Measurements from ENCODE around the gene PCLO. TPM values are rescaled to one million over a fixed set of nuclear protein-coding genes. Genes with fewer than 3 reads are reported as not detected.

Gene PCLO
- total RNA-seq, 1 experiment from 2014 or later: 7.5 TPM

- ChIA-PET POLR2A (ENCODE audit: unreplicated experiment) (no interaction called here), CTCF (no interaction called here)
- H3K27me3 ChIP-seq (ENCODE audit: low read length): no peaks in the 10 kb centered on the region
- H3K4me3 ChIP-seq (ENCODE audit: low read length): peak overlapping the region; percentile 95
- no peaks in the 10 kb centered on the region for H4K20me1 ChIP-seq (ENCODE audit: low read length)
- H3K4me2 ChIP-seq (ENCODE audit: low read length): peak overlapping the region; percentile 91
- no peaks in the 10 kb centered on the region for H3K9me2 ChIP-seq (replicated peaks; ENCODE audit: low read length)
- peaks cover 30% of the 10 kb centered on the region for H3K4me1 ChIP-seq (ENCODE audit: insufficient read depth, low read length)
- no peak overlapping the region for H3K9ac ChIP-seq (ENCODE audit: low read length)
- no peaks in the 10 kb centered on the region for H3F3A ChIP-seq (ENCODE audit: low read length, unreplicated experiment)
- no peaks in the 10 kb centered on the region; the same call in 1 of the 2 replicates for H3K79me2 ChIP-seq (ENCODE audit: low read length)
- intact Hi-C loops (cut with micrococcal nuclease): loop anchor here (2.0 to 5.0 kb wide), 4 partner anchors 154 to 419 kb away; no protein-coding TSS in a partner anchor
- DNase-seq (no peak), ATAC-seq (no peak)
- TF ChIP-seq EZH2phosphoT487 (IDR thresholded peaks at IDR 0.05; ENCODE audit: borderline replicate concordance, low read length) (no peak), EZH2 (IDR thresholded peaks at IDR 0.05; ENCODE audit: low read length, unreplicated experiment) (no peak), CTCF (conservative IDR thresholded peaks at IDR 0.05; ENCODE audit: low read depth, low read length) (no peak)
- BruUV-seq (replicated peaks): no TSS peak
- no peaks in the 10 kb centered on the region for H3K9me3 ChIP-seq (ENCODE audit: low read length)
- no peak overlapping the region for H2AFZ ChIP-seq (ENCODE audit: low read length)
- H3K36me3 ChIP-seq (ENCODE audit: low read depth, low read length): no peaks in the 10 kb centered on the region
- H3K27ac ChIP-seq (ENCODE audit: low read length): no peak overlapping the region
Measured at GRCh38 chr7:83161186-83161585, 1.5 kb downstream of the PCLO start.

GRCh38 chr7:83159731-83160130, 3.0 kb downstream of the PCLO start:
- ATAC-seq: no peak
- BruUV-seq (replicated peaks): no TSS peak
- H3K9me2 ChIP-seq (replicated peaks; ENCODE audit: low read length): no peaks in the 10 kb centered on the region
- no peaks in the 10 kb centered on the region for H3K9me3 ChIP-seq (ENCODE audit: low read length)
- no peaks in the 10 kb centered on the region for H4K20me1 ChIP-seq (ENCODE audit: low read length)
- intact Hi-C loops (cut with micrococcal nuclease): loop anchor here (2.0 to 5.0 kb wide), 4 partner anchors 152 to 417 kb away; no protein-coding TSS in a partner anchor
- peak overlapping the region; percentile 13; the same call in 1 of the 2 replicates for H3K27ac ChIP-seq (ENCODE audit: low read length)
- 0 out of 2 replicates have a peak overlapping the region, but pooled peaks have one; percentile 21 for H3K4me2 ChIP-seq (ENCODE audit: low read length)
- no peak overlapping the region for H3K4me3 ChIP-seq (ENCODE audit: low read length)
- no peak overlapping the region for H2AFZ ChIP-seq (ENCODE audit: low read length)
- H3K9ac ChIP-seq (ENCODE audit: low read length): no peak overlapping the region
- H3K79me2 ChIP-seq (ENCODE audit: low read length): no peaks in the 10 kb centered on the region; the same call in 1 of the 2 replicates
- no peaks in the 10 kb centered on the region for H3K36me3 ChIP-seq (ENCODE audit: low read depth, low read length)
- ChIA-PET POLR2A (ENCODE audit: unreplicated experiment) (no interaction called here), CTCF (no interaction called here)
- no peaks in the 10 kb centered on the region for H3F3A ChIP-seq (ENCODE audit: low read length, unreplicated experiment)
- H3K27me3 ChIP-seq (ENCODE audit: low read length): no peaks in the 10 kb centered on the region
- TF ChIP-seq EZH2phosphoT487 (IDR thresholded peaks at IDR 0.05; ENCODE audit: borderline replicate concordance, low read length) (no peak), EZH2 (IDR thresholded peaks at IDR 0.05; ENCODE audit: low read length, unreplicated experiment) (no peak), CTCF (conservative IDR thresholded peaks at IDR 0.05; ENCODE audit: low read depth, low read length) (no peak)
- DNase-seq: peak; percentile 72
- peaks cover 30% of the 10 kb centered on the region for H3K4me1 ChIP-seq (ENCODE audit: insufficient read depth, low read length)

GRCh38 chr7:83156006-83156405, 6.7 kb downstream of the PCLO start:
- Histone ChIP-seq H3K79me2 (ENCODE audit: low read length) (no peaks in the 10 kb centered on the region; the same call in 1 of the 2 replicates), H3K4me1 (ENCODE audit: insufficient read depth, low read length) (peaks cover 23% of the 10 kb centered on the region), H3K4me3 (ENCODE audit: low read length) (no peak overlapping the region), H3K9me2 (replicated peaks; ENCODE audit: low read length) (no peaks in the 10 kb centered on the region), H3K4me2 (ENCODE audit: low read length) (no peak overlapping the region), H3K36me3 (ENCODE audit: low read depth, low read length) (no peaks in the 10 kb centered on the region), H2AFZ (ENCODE audit: low read length) (no peak overlapping the region), H3K27me3 (ENCODE audit: low read length) (no peaks in the 10 kb centered on the region), H3K9me3 (ENCODE audit: low read length) (no peaks in the 10 kb centered on the region), H4K20me1 (ENCODE audit: low read length) (no peaks in the 10 kb centered on the region), H3K9ac (ENCODE audit: low read length) (no peak overlapping the region), H3K27ac (ENCODE audit: low read length) (no peak overlapping the region), H3F3A (ENCODE audit: low read length, unreplicated experiment) (no peaks in the 10 kb centered on the region)
- ChIA-PET POLR2A (ENCODE audit: unreplicated experiment) (no interaction called here), CTCF (no interaction called here)
- DNase-seq (no peak), ATAC-seq (no peak)
- no TSS peak for BruUV-seq (replicated peaks)
- intact Hi-C loops (cut with micrococcal nuclease): no loop called here
- TF ChIP-seq CTCF (conservative IDR thresholded peaks at IDR 0.05; ENCODE audit: low read depth, low read length) (no peak), EZH2 (IDR thresholded peaks at IDR 0.05; ENCODE audit: low read length, unreplicated experiment) (no peak), EZH2phosphoT487 (IDR thresholded peaks at IDR 0.05; ENCODE audit: borderline replicate concordance, low read length) (no peak)
